Fibroblast of the aortic adventitia (primary cell): ENCODE measurements around the gene MVB12B. TPM values are rescaled to one million over a fixed set of nuclear protein-coding genes. Genes with fewer than 3 reads are reported as not detected.

Experiments
- DNase-seq: peaks from one replicate; pipeline ENCODE4 v3.0.0-alpha.2; 2010; ENCODE audit warnings: low read depth
- H3K4me3 ChIP-seq: 2 replicates; pipeline ENCODE4 v1.5.1; 2011; ENCODE audit warnings: low read depth, mild to moderate bottlenecking, control low read depth, low read length, moderate library complexity
- total RNA-seq: library from RNA; depleted of rRNA; stranded (reverse); fragments of >200 nt; gene quantifications from 2 replicates; pipeline ENCODE4 v1.2.3, GENCODE V29; 2012; ENCODE audit warnings: low replicate concordance
- TF ChIP-seq, protein P1 (sequence below): IDR thresholded peaks from 2 replicates; pipeline ENCODE4 v1.5.1; 2011; ENCODE audit warnings: mild to moderate bottlenecking, low read length, control low read depth, inconsistent platforms; ENCODE audit not compliant: insufficient read depth

MVB12B gene
- total RNA-seq, 1 donor, result 3.5 TPM

DNA sequence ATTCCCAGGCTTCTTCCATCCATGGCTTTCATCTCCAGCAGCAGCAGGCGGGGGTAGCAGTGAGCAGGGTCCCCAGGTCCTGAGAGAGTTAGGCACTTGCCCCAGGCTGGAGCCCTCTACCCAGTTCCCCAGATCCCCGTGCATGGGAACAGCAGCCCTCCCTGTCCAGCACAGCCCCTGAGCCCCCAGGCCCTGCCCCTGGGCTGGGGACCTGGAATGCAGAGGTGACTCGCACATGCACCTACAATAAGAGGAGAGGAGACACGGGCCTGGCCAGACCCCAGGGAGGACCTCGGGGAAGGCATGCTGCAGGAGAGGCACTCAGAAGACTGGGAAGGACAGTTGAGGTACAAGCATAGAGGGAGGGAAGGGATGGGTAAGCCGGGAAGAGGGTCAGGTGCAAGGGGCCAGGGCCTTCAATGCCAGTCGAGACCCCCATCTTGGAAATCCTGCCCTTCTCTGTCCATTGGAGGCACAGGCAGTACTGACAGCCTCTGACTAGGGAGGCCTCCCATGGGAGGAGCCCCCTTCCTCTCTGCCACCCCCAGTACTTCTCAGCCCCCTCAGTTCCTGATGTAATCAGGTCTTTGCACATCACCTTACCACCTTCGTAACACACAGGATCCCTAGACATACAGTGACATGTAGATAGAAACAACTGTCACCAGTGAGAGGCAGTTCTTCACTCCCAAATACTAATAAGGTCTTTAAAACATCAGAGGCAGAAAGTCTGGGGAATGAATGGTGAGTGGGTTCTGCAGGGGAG, 151.8 kb downstream of the MVB12B start:
- TF ChIP-seq, protein P1, sequence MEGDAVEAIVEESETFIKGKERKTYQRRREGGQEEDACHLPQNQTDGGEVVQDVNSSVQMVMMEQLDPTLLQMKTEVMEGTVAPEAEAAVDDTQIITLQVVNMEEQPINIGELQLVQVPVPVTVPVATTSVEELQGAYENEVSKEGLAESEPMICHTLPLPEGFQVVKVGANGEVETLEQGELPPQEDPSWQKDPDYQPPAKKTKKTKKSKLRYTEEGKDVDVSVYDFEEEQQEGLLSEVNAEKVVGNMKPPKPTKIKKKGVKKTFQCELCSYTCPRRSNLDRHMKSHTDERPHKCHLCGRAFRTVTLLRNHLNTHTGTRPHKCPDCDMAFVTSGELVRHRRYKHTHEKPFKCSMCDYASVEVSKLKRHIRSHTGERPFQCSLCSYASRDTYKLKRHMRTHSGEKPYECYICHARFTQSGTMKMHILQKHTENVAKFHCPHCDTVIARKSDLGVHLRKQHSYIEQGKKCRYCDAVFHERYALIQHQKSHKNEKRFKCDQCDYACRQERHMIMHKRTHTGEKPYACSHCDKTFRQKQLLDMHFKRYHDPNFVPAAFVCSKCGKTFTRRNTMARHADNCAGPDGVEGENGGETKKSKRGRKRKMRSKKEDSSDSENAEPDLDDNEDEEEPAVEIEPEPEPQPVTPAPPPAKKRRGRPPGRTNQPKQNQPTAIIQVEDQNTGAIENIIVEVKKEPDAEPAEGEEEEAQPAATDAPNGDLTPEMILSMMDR, result no peak
- no peak overlapping the region for H3K4me3 ChIP-seq

DNA sequence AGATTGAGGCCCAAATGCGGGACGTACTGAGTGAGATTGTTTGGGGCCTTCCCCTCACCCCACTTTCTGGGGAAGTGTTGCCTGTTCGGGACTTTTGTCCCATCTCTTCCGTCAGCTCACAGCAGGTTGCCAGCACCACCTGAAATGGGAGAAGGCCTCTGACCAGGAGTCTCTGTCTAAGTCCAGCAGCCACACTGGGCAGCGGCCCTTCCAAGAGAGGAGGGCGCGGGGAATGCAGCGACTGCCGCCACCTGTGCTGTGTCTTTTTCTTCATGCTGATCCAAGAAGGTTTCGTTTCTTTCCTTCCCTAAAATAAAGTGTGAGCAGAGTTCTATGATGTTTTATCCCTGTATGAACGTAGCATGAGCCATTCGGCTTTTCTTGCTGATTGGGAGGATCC, 152.9 kb downstream of the MVB12B start:
- TF ChIP-seq, protein P1, result no peak

More for the DNA sequence above, 151.8 kb downstream of the MVB12B start:
- DNase-seq, result no peak

DNA sequence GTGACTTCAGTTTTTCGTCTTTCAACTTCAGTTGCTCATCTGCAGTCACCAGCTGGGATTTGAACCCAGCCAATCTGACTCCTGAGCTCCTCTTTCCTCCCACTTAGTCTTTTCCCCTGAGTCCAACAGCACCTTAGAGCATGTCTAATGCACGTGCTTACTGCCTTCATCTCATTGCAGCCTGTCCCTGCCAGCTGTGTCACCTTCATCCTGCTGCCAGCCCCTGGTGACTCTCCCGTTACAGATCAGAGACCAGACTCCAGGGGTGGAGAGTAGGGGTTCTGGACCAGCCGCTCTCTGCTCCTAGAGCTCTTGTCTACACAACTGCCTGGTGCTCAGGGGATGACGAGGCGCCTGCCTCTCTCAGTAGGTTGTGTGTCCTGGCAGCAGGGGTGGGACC, 154.2 kb downstream of the MVB12B start:
- no peak overlapping the region for H3K4me3 ChIP-seq
- DNase-seq, result no peak
- TF ChIP-seq, protein P1, result no peak

More for the DNA sequence above, 152.9 kb downstream of the MVB12B start:
- no peak overlapping the region for H3K4me3 ChIP-seq
- no peak for DNase-seq

DNA sequence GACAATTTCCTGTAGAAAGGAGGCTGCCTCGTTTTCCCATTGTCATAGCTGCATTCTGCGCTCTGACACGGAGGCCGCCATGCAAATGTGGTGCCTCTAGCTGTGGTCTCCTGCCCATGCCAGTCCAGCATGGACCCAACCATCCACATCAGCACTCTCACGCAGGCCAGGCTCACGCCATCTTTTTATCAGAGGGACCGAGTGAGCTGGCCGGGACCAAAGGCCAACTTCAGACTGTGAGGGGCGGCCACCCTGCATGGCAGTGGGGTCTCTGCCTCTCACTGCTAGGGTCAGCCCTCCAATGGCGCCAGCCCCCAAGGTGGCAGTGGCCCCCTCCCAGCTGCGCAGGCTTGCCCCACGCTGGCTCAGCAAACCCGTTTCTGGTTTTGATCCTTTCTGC, 155.2 kb downstream of the MVB12B start:
- no peak overlapping the region for H3K4me3 ChIP-seq
- TF ChIP-seq, protein P1, result no peak
- DNase-seq, result no peak

DNA sequence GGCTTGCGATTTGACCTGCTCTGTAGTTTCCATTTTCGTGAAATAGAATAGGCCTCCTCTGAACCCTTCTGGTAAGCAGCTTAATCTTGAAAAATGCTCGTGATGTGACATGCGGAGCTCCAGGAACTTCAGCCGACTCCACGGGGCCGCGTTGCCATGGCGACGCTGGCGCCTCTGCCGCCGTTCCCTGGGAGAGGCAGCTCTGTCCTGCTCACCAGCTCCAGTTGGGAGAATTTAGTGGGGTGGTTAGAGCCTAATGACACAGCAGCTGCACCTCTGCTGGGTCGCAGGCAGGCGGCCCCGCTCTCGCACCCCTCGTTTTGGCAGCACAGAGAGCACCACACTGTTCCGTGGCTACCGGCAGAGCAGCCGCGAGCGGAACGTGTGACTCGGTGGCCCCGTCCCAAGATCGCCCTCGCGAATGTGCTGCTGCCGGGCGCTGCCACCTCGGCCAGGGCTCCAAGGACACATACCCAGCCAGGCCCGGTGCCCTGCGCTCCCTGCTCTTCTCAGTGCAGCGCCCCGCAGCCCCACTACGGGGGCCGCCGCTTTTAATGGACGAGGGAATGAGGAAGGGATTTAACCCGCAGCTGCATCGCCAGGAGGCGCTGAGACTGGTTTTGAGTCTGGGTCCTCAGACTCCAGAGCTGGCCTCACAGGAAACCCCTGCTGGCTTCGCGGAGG, 155.9 kb downstream of the MVB12B start:
- TF ChIP-seq, protein P1, result peak; percentile 1
- no peak overlapping the region for H3K4me3 ChIP-seq
- peak; percentile 81 for DNase-seq

DNA sequence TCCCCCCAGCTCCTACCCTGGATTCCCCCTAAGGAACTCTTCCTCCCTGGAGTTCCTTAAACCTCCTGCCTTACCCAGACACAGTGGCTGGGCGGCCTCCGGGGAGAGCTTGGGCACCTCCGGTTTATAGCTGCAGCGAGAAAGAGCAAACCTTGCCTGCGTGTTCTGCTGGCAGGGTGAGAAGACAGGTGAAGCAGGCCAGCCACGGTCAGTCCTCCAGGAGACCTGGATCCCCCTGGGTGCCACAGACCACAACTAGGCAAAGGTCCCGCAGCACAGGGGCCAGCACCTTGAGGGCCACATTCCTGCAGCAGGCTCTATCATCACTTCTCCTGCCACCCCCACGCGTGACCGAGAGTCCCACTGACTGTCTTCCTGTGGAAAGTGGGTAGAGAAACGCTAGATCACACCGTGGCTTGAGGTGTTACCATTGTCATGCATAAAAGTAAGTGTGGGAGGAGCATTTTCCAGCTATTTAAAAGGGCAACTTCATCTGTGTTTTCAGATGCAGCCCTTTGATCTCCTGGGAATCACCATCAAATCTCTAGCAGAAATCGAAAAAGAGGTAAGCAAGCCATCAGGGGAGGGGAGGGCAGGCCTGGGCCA, 156.9 kb downstream of the MVB12B start:
- H3K4me3 ChIP-seq, result no peak overlapping the region
- DNase-seq, result no peak
- TF ChIP-seq, protein P1, result no peak
